Measurements from ENCODE around the gene PITPNM1. TPM values are rescaled to one million over a fixed set of nuclear protein-coding genes. Genes with fewer than 3 reads are reported as not detected.
A peak's percentile ranks its signal among the peaks of the same experiment; 100 is the strongest.

Gene PITPNM1
- total RNA-seq, 1 donor from 2014 or later: 36.6 TPM

GRCh38 chr11:67505605-67506396 is 638 bp upstream of the PITPNM1 start:
- DNase-seq: peak; percentile 87
- H3K27ac ChIP-seq (replicated peaks): peak overlapping the region; percentile 100
- H3K27me3 ChIP-seq (ENCODE audit: low read depth): no peaks in the 10 kb centered on the region
- peak overlapping the region; percentile 97 for H3K4me3 ChIP-seq
- peaks cover 62% of the 10 kb centered on the region for H3K4me1 ChIP-seq
- no peaks in the 10 kb centered on the region for H3K9me3 ChIP-seq (replicated peaks)
- peak; percentile 98 for TF ChIP-seq CTCF (IDR thresholded peaks at IDR 0.05; ENCODE audit: borderline replicate concordance)
- H3K36me3 ChIP-seq: peaks cover 22% of the 10 kb centered on the region
- intact Hi-C loops (cut with micrococcal nuclease): loop anchor here (10.0 kb wide), 1 partner anchor 111 kb away; the partner anchor contains the start of gene RAD9A

- peaks cover 29% of the 10 kb centered on the region for H3K36me3 ChIP-seq
- no peaks in the 10 kb centered on the region for H3K9me3 ChIP-seq (replicated peaks)
- TF ChIP-seq CTCF (IDR thresholded peaks at IDR 0.05; ENCODE audit: borderline replicate concordance): no peak
- H3K27ac ChIP-seq (replicated peaks): peak overlapping the region; percentile 100
- peaks cover 68% of the 10 kb centered on the region for H3K4me1 ChIP-seq
- no peaks in the 10 kb centered on the region for H3K27me3 ChIP-seq (ENCODE audit: low read depth)
- H3K4me3 ChIP-seq: peak overlapping the region; percentile 97
- intact Hi-C loops (cut with micrococcal nuclease): loop anchor here (10.0 kb wide), 1 partner anchor 109 kb away; the partner anchor contains the start of gene RAD9A
- DNase-seq: no peak
These were observed 886 bp downstream of the PITPNM1 start for GRCh38 chr11:67504005-67504949.

GRCh38 chr11:67503119-67504004 is 1.8 kb downstream of the PITPNM1 start:
- H3K4me3 ChIP-seq: peak overlapping the region; percentile 97
- peaks cover 69% of the 10 kb centered on the region for H3K4me1 ChIP-seq

GRCh38 chr11:67502328-67502979 is 2.7 kb downstream of the PITPNM1 start:
- no peak for TF ChIP-seq CTCF (IDR thresholded peaks at IDR 0.05; ENCODE audit: borderline replicate concordance)
- Histone ChIP-seq H3K4me3 (no peak overlapping the region), H3K27me3 (ENCODE audit: low read depth) (no peaks in the 10 kb centered on the region), H3K36me3 (peaks cover 39% of the 10 kb centered on the region), H3K9me3 (replicated peaks) (no peaks in the 10 kb centered on the region), H3K4me1 (peaks cover 67% of the 10 kb centered on the region), H3K27ac (replicated peaks) (no peak overlapping the region)
- DNase-seq: no peak
- intact Hi-C loops (cut with micrococcal nuclease): loop anchor here (10.0 kb wide), 1 partner anchor 108 kb away; the partner anchor contains the start of gene RAD9A

More at GRCh38 chr11:67503119-67504004, 1.8 kb downstream of the PITPNM1 start:
- H3K9me3 ChIP-seq (replicated peaks): no peaks in the 10 kb centered on the region
- no peak for DNase-seq
- peak overlapping the region; percentile 100 for H3K27ac ChIP-seq (replicated peaks)
- intact Hi-C loops (cut with micrococcal nuclease): loop anchor here (10.0 kb wide), 1 partner anchor 109 kb away; the partner anchor contains the start of gene RAD9A
- no peak for TF ChIP-seq CTCF (IDR thresholded peaks at IDR 0.05; ENCODE audit: borderline replicate concordance)
- H3K36me3 ChIP-seq: peaks cover 30% of the 10 kb centered on the region
- no peaks in the 10 kb centered on the region for H3K27me3 ChIP-seq (ENCODE audit: low read depth)

Data from left ventricle myocardium inferior (tissue), 1 donor.